Esophagus squamous epithelium (tissue), 5 donors: Measurements from ENCODE around the gene CRX. TPM values are rescaled to one million over a fixed set of nuclear protein-coding genes. Genes with fewer than 3 reads are reported as not detected.
"Not testable (repeated sequence)": the region's sequence is repeated elsewhere in the genome, so short reads cannot be mapped to it uniquely, and the experiment has no call there.

Experiments
- DNase-seq: peaks from one replicate; lab custom pipeline; 2025; lab: John Stamatoyannopoulos, UW
- H3K27ac ChIP-seq, 4 donors: fragments of 200-600 bp; sonication (generic); one replicate each; pipeline ENCODE4 v1.5.1; 2016 to 2019; ENCODE audit warnings: mild to moderate bottlenecking in 1 of 4
- H3K27me3 ChIP-seq, 4 donors: fragments of 200-600 bp; sonication (generic); 1 replicate in 3 of 4; 2 replicates in 1 of 4; pipeline versions ENCODE4 v1.5.1 to v1.6.0; 2017 to 2021; ENCODE audit warnings: antibody characterized with exemption in 1 of 4
- H3K36me3 ChIP-seq, 3 donors: fragments of 200-600 bp; sonication (generic); one replicate each; pipeline ENCODE4 v1.5.1; 2016 to 2019
- H3K4me1 ChIP-seq, 3 donors: fragments of 200-600 bp; sonication (generic); one replicate each; pipeline ENCODE4 v1.5.1; 2017 to 2019
- H3K4me3 ChIP-seq, 4 donors: fragments of 200-600 bp; sonication (generic); 1 replicate in 3 of 4; 2 replicates in 1 of 4; pipeline ENCODE4 v1.5.1; 2016 to 2019; ENCODE audit warnings: mild to moderate bottlenecking in 2 of 4, moderate library complexity in 1 of 4
- H3K9me3 ChIP-seq, 3 donors: fragments of 200-600 bp; sonication (generic); one replicate each; pipeline ENCODE4 v1.5.1; 2016 to 2019
- CTCF ChIP-seq, 6 experiments: fragments of 450-650 bp in 4 of 6; fragments of 200-600 bp in 2 of 6; sonication (generic) in 2 of 6; IDR thresholded peaks; one replicate each; pipeline ENCODE4 v1.5.1; 2016 to 2019; ENCODE audit warnings: antibody characterized with exemption in 6 of 6, mild to moderate bottlenecking in 4 of 6, moderate library complexity in 4 of 6
- POLR2A ChIP-seq, 4 donors: fragments of 450-650 bp; IDR thresholded peaks; one replicate each; pipeline ENCODE4 v1.6.1; 2017; ENCODE audit warnings: antibody characterized with exemption in 4 of 4, mild to moderate bottlenecking in 4 of 4, moderate library complexity in 3 of 4
- WGBS, 2 donors: methylation state at CpG; one replicate each; pipeline ENCODE4 v1.1.5; 2018; 5-methylcytosine and 5-hydroxymethylcytosine counted together
- intact Hi-C: fragments of 100-400 bp; cut with DNase I; formaldehyde crosslinking; loops from one replicate; pipeline ENCODE4 v1.15.0; 2022
- total RNA-seq, 4 donors: library from RNA; depleted of rRNA; stranded (reverse); fragments of >200 nt; gene quantifications; one replicate each; pipeline ENCODE4 v1.1.0, GENCODE V29; 2016
- donor health status: DM: yes; HTN: yes; CAD: no.

CRX gene
- total RNA-seq, 4 donors from 2014 or later: not detected

DNA sequence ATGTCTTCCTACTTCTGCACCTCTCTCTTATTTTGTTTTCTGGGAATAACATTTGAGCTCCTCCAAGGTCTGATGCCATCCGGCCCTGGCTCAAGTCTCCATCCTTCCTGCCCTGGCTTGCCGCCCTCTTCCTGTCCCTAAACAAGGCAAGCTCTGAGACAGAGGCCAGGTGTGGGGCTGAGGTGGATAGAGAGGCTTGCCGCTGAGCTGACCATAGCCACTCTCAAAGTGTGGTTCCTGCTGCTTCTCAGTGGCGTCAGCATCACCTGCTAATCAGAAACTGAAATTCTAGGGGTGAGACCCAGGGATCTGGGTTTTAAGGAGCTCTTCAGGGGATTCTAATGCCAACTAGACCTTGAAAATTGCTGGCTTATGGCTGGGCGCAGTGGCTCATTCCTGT lies 31.3 kb downstream of the CRX start:
- Histone ChIP-seq H3K4me3 (no peak overlapping the region), H3K9me3 (no peaks in the 10 kb centered on the region), H3K27me3 (peaks cover 0 to 95% (median 10%) of the 10 kb centered on the region in 4 donors), H3K27ac (no peak overlapping the region), H3K4me1 (peaks cover 3 to 8% (median 6%) of the 10 kb centered on the region in 3 donors), H3K36me3 (no peaks in the 10 kb centered on the region)
- no peak for DNase-seq
- no peak for TF ChIP-seq CTCF (IDR thresholded peaks at IDR 0.05)
- TF ChIP-seq POLR2A (IDR thresholded peaks at IDR 0.05): no peak
- 20 to 50% methylated on average over 3 of the region's 5 CpGs for WGBS, 2 donors
- intact Hi-C loops: no loop called here

- 37 to 51% methylated on average over 4 of the region's 4 CpGs for WGBS, 2 donors
- Histone ChIP-seq H3K9me3 (no peaks in the 10 kb centered on the region), H3K27me3 (peaks cover 0 to 92% (median 3%) of the 10 kb centered on the region in 4 donors), H3K4me3 (no peak overlapping the region), H3K27ac (no peak overlapping the region), H3K4me1 (no peaks in the 10 kb centered on the region), H3K36me3 (no peaks in the 10 kb centered on the region)
- TF ChIP-seq POLR2A (IDR thresholded peaks at IDR 0.05): no peak
- no peak for TF ChIP-seq CTCF (IDR thresholded peaks at IDR 0.05)
- no peak for DNase-seq
- intact Hi-C loops: no loop called here
These were observed 32.7 kb downstream of the CRX start for GRCh38 chr19:47854459-47854858.

GRCh38 chr19:47858231-47858630 lies 36.5 kb downstream of the CRX start:
- H3K4me1 ChIP-seq, H3K9me3 ChIP-seq, DNase-seq, H3K36me3 ChIP-seq, intact Hi-C loops, H3K27ac ChIP-seq, H3K4me3 ChIP-seq: not testable (repeated sequence)
- peaks cover 0 to 67% (median 0%) of the 10 kb centered on the region in 4 donors for H3K27me3 ChIP-seq
- WGBS, 2 donors: 48 to 55% methylated on average over 2 to 8 of the region's 9 CpGs

DNA sequence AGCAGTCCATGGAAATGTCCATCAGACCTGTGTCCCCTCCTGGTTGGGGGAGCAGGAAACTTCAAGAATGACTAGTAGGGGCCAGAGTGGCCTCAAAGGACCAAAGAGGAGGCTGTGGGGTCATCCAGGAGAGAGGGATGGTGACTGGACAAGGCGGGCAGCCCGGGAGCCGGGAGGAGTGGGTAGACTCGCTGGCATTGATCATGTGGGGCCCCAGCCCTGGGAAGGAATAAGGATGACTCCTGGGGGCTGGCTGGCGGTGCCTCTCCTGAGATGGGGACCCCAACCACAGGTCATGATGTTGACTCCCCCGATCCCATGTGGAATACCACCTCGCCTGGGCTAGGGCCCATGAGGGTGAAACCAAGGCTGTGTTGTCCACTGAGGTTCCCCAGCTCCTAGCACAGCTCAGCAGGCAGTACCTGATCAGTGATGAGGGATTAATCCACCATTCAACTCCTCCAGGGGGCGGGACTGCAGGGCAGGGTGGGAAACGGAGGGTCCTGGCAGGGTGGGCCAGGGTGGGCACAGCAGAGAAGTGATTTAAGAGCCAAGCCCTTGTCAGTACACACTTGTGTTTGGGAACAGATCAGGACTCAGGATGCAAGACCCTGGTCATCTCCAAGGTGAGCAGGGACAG lies 37.0 kb downstream of the CRX start, which contains the start of gene TPRX2:
Gene TPRX2, plus strand, starts transcription at position 590 of the 640 bp plus-strand sequence. Its CDS starts 12 bp downstream, at position 602.
- DNase-seq, intact Hi-C loops, H3K4me3 ChIP-seq, H3K9me3 ChIP-seq, H3K4me1 ChIP-seq, H3K27ac ChIP-seq, H3K36me3 ChIP-seq: not testable (repeated sequence)
- 75 to 99% methylated on average over 6 to 7 of the region's 9 CpGs for WGBS, 2 donors
- H3K27me3 ChIP-seq: peaks cover 0 to 61% (median 0%) of the 10 kb centered on the region in 4 donors

GRCh38 chr19:47859838-47860237 lies 38.1 kb downstream of the CRX start:
- H3K4me3 ChIP-seq, H3K36me3 ChIP-seq, H3K4me1 ChIP-seq, H3K9me3 ChIP-seq, intact Hi-C loops, DNase-seq, H3K27ac ChIP-seq: not testable (repeated sequence)
- H3K27me3 ChIP-seq: peaks cover 0 to 53% (median 0%) of the 10 kb centered on the region in 4 donors
- no CpG with 5 or more reads among the region's 17 CpGs for WGBS, 2 donors

GRCh38 chr19:47860602-47861297 lies 39.0 kb downstream of the CRX start:
- H3K36me3 ChIP-seq: no peaks in the 10 kb centered on the region
- H3K4me1 ChIP-seq: peaks cover 0 to 8% (median 0%) of the 10 kb centered on the region in 3 donors
- TF ChIP-seq POLR2A (IDR thresholded peaks at IDR 0.05) (no peak), CTCF (IDR thresholded peaks at IDR 0.05) (no peak)
- 60 to 78% methylated on average over 1 to 8 of the region's 34 CpGs for WGBS, 2 donors
- intact Hi-C loops: no loop called here
- peaks cover 0 to 45% (median 0%) of the 10 kb centered on the region in 4 donors for H3K27me3 ChIP-seq
- DNase-seq: no peak
- no peak overlapping the region for H3K4me3 ChIP-seq
- no peak overlapping the region for H3K27ac ChIP-seq
- no peaks in the 10 kb centered on the region for H3K9me3 ChIP-seq
